K562 (cell line): ENCODE data around the gene C2orf81.

Experiments used
- BDP1 ChIP-seq: IDR thresholded peaks from 3 replicates; pipeline ENCODE4 v1.6.1; 2011; ENCODE audit not compliant: insufficient read length, insufficient read depth
- PHB2 ChIP-seq: fragments of 450-650 bp; IDR thresholded peaks from 2 replicates; pipeline ENCODE4 v1.6.1; 2017; ENCODE audit warnings: low read depth
- POLR2AphosphoS5 ChIP-seq: IDR thresholded peaks from 2 replicates; pipeline ENCODE4 v1.6.1; 2011; ENCODE audit warnings: mild to moderate bottlenecking, low read depth, low read length, moderate library complexity; ENCODE audit not compliant: control insufficient read depth, insufficient read depth
- SREBF1 ChIP-seq: fragments of 150-350 bp; IDR thresholded peaks from 2 replicates; pipeline ENCODE4 v1.6.1; 2014; ENCODE audit warnings: antibody characterized with exemption, low read depth, low read length, borderline replicate concordance
- TF ChIP-seq, protein P1 (sequence below), 3 experiments: IDR thresholded peaks in 2 of 3; conservative IDR thresholded peaks in 1 of 3; 2 replicates each; pipeline ENCODE4 v1.5.1; 2011 to 2012; ENCODE audit warnings: low read length in 3 of 3, mild to moderate bottlenecking in 3 of 3, control low read depth in 2 of 3, improper control_type of control experiment in 1 of 3, inconsistent platforms in 1 of 3, low read depth in 1 of 3, mixed read lengths in 1 of 3, moderate library complexity in 1 of 3; ENCODE audit not compliant: insufficient read depth in 2 of 3

DNA sequence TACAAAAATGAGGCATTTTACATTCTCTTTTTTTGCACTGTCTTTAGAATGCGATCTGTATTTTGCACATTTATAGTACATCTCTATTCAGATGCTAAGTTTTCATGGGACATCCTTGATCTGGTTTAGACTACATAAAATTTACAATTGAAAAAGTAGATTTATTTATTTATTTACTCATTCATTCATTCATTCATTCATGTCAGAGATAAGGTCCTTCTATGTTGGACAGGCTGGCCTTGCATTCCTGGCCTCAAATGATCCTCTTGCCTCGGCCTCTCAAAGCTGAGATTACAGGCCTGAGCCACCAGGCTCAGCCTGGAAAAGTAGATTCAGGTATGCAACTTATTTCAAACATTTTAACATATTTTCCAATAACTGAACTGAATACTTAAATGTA lies 25.3 kb downstream of the C2orf81 start:
- TF ChIP-seq, protein P1, sequence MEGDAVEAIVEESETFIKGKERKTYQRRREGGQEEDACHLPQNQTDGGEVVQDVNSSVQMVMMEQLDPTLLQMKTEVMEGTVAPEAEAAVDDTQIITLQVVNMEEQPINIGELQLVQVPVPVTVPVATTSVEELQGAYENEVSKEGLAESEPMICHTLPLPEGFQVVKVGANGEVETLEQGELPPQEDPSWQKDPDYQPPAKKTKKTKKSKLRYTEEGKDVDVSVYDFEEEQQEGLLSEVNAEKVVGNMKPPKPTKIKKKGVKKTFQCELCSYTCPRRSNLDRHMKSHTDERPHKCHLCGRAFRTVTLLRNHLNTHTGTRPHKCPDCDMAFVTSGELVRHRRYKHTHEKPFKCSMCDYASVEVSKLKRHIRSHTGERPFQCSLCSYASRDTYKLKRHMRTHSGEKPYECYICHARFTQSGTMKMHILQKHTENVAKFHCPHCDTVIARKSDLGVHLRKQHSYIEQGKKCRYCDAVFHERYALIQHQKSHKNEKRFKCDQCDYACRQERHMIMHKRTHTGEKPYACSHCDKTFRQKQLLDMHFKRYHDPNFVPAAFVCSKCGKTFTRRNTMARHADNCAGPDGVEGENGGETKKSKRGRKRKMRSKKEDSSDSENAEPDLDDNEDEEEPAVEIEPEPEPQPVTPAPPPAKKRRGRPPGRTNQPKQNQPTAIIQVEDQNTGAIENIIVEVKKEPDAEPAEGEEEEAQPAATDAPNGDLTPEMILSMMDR (IDR thresholded peaks at IDR 0.05 in 2 of 3, conservative IDR thresholded peaks at IDR 0.05 in 1 of 3; ENCODE audit: insufficient read depth in 2 of 3, low read depth in 1 of 3, low read length in 3 of 3), result no peak
- TF ChIP-seq SREBF1 (no peak), BDP1 (no peak), POLR2AphosphoS5 (no peak), PHB2 (no peak)
